Endodermal cell (in vitro differentiated cells): ENCODE measurements around the gene TNS3. TPM values are rescaled to one million over a fixed set of nuclear protein-coding genes. Genes with fewer than 3 reads are reported as not detected.

Experiments
- DNase-seq: peaks from one replicate; pipeline ENCODE4 v3.0.0-alpha.2; 2017
- H3K27ac ChIP-seq: 2 replicates; pipeline ENCODE4 v1.5.1; 2013; ENCODE audit warnings: mild to moderate bottlenecking, low read depth, low read length, moderate library complexity
- H3K27me3 ChIP-seq: 2 replicates; pipeline ENCODE4 v1.6.1; 2013; ENCODE audit warnings: mild to moderate bottlenecking, low read length, moderate library complexity; ENCODE audit not compliant: insufficient read depth, control insufficient read depth, poor library complexity, severe bottlenecking
- H3K36me3 ChIP-seq: 2 replicates; pipeline ENCODE4 v1.7.0; 2013; ENCODE audit warnings: mild to moderate bottlenecking, low read length, moderate library complexity; ENCODE audit not compliant: control insufficient read depth, insufficient read depth
- H3K4me1 ChIP-seq: one replicate; pipeline ENCODE4 v1.7.0; 2013; ENCODE audit warnings: low read length; ENCODE audit not compliant: control insufficient read depth, insufficient read depth
- H3K4me3 ChIP-seq: 2 replicates; pipeline ENCODE4 v1.5.1; 2013; ENCODE audit warnings: mild to moderate bottlenecking, low read length, moderate library complexity
- H3K9ac ChIP-seq: 2 replicates; pipeline ENCODE4 v1.6.1; 2013; ENCODE audit warnings: mild to moderate bottlenecking, low read length, moderate library complexity; ENCODE audit not compliant: poor library complexity, severe bottlenecking; ENCODE audit errors: extremely low read depth
- H3K9me3 ChIP-seq: 2 replicates; pipeline ENCODE4 v1.6.1; 2013; ENCODE audit warnings: mild to moderate bottlenecking, low read length, moderate library complexity; ENCODE audit not compliant: control insufficient read depth
- H3K27ac Mint-ChIP-seq: 2 replicates; pipeline ENCODE4 v1.8.0; 2020; ENCODE audit warnings: mixed read lengths
- H3K27me3 Mint-ChIP-seq: 2 replicates; pipeline ENCODE4 v1.8.0; 2021; ENCODE audit warnings: mild to moderate bottlenecking, mixed read lengths; ENCODE audit not compliant: insufficient read depth
- H3K36me3 Mint-ChIP-seq: 2 replicates; pipeline ENCODE4 v1.8.0; 2020; ENCODE audit warnings: low read depth, mixed read lengths
- H3K4me1 Mint-ChIP-seq: 2 replicates; pipeline ENCODE4 v1.8.0; 2020; ENCODE audit warnings: mixed read lengths
- H3K4me3 Mint-ChIP-seq: 2 replicates; pipeline ENCODE4 v1.8.0; 2020; ENCODE audit warnings: mild to moderate bottlenecking, moderate library complexity, mixed read lengths
- H3K9me3 Mint-ChIP-seq: 2 replicates; pipeline ENCODE4 v1.8.0; 2020; ENCODE audit warnings: mild to moderate bottlenecking, mixed read lengths
- CTCF ChIP-seq: fragments of 200-600 bp; sonication (generic); conservative IDR thresholded peaks from 2 replicates; pipeline ENCODE4 v1.5.0; 2021; ENCODE audit warnings: antibody characterized with exemption, mild to moderate bottlenecking
- WGBS, 2 experiments: methylation state at CpG; one replicate each; pipeline versions ENCODE4 v1.1.5 to v1.1.7; 2013; ENCODE audit warnings: missing lambda C conversion rate in 2 of 2, mixed read lengths in 1 of 2; ENCODE audit not compliant: insufficient coverage in 1 of 2, insufficient read length in 1 of 2; 5-methylcytosine and 5-hydroxymethylcytosine counted together
- total RNA-seq, 2 donors: library from RNA; stranded (reverse); fragmentation: NEBNext Ultra II Directional in 1 of 2; extraction: Animal tissue kit (Norgen Biotek cat#: 25700) in 1 of 2; gene quantifications; 2 replicates in 1 of 2; 3 replicates in 1 of 2; pipeline ENCODE4 v1.2.1, GENCODE V29; 2021

The TNS3 gene
- total RNA-seq, 2 donors from 2014 or later, result 33.8 to 38.5 TPM

DNA sequence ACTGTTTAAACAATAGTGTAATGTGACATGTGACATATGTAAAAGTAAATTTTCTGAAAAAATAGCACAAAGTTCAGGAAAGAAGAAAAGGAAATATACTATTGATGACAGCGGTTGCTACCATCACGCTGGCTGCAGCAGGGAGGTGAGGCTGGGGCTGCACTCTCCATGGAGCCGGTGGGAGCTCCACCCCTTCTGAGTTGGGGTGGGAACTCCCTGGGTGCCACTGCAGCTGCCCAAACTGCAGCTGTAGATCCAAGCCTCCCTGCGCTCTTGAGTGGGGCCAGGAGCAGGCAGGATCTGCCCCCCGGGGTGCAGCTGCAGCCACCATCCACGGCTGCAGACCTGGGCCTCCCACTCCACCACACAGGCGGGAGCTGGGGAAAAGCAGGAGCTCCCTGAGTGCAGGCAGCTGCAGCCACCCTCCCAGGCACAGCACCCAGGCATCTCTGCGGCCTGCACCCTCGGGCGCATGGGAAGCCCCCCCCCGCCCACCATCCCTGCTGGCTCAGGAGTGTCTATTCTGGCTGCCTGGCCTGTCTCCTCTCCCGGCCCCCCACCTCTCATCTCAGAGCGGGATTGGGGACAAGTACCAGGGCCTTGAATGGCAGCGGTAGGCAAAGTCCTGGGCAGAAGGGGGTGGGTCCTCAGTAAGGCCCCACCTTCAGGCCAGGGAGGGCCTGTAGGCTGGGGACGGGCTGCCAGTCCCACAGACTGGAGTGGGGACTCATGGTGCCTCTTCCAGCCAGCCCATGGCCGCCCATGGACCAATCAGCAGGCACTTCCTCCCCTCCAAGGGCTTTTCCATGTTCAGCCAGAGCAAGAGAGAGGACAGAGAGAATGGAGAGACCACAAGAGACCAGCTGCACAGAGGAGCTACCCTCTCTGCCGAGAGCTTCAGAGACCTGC is 50.1 kb downstream of the TNS3 start:
- peak overlapping the region; percentile 53 for H3K4me3 ChIP-seq
- Mint-ChIP-seq H3K27ac (no peak overlapping the region), H3K4me3 (no peak overlapping the region), H3K9me3 (peaks cover 21% of the 10 kb centered on the region), H3K4me1 (peaks cover 34% of the 10 kb centered on the region), H3K27me3 (peaks cover 8% of the 10 kb centered on the region), H3K36me3 (peaks cover 28% of the 10 kb centered on the region)
- 92% methylated on average over 4 to 17 of the region's 17 CpGs for WGBS, 2 experiments
- H3K9ac ChIP-seq, result no peak overlapping the region
- no peaks in the 10 kb centered on the region for H3K27me3 ChIP-seq
- no peak for TF ChIP-seq CTCF
- H3K9me3 ChIP-seq, result peaks cover 26% of the 10 kb centered on the region
- no peak overlapping the region for H3K27ac ChIP-seq
- peaks cover 31% of the 10 kb centered on the region for H3K36me3 ChIP-seq
- H3K4me1 ChIP-seq, result peaks cover 10% of the 10 kb centered on the region
- peak; percentile 35 for DNase-seq

DNA sequence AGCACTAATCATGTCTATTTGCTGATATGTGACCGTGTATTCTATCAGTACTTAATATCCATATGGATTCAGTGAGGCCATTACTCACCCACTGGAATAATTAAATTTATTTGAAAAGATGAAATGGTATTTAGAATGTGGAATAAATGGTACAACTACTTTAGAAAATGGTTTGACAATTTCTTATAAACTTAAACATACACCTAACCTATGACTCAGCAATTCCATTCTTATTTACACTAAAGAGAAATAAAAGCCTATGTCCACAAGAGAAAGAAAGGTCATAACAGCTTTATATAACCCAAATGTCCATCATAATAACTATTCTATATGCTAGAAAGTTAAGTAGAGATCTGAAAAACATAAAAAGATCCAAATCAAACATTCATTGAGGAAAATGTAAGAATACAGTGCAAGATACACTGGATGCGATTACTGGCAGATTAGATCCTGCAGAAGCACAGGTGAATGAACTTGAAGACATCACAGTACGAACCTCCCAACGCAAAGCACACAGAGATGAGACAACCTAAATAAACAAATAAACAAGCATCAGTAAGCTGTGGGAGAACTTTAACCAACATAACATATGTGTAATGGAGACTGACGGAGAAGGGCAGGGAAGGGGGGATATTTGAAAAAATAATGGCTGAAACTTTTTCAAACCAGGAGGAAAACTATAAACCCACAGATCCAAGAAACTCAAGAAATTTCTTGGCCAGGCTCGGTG is 51.9 kb downstream of the TNS3 start:
- no peak overlapping the region for H3K4me3 Mint-ChIP-seq
- H3K9me3 ChIP-seq, result peaks cover 26% of the 10 kb centered on the region
- peaks cover 46% of the 10 kb centered on the region for H3K36me3 Mint-ChIP-seq
- H3K4me1 ChIP-seq, result peaks cover 1% of the 10 kb centered on the region
- H3K9ac ChIP-seq, result no peak overlapping the region
- WGBS, 2 experiments, result 98 to 100% methylated on average over 4 to 5 of the region's 6 CpGs
- no peak overlapping the region for H3K27ac ChIP-seq
- H3K27me3 Mint-ChIP-seq, result no peaks in the 10 kb centered on the region
- no peaks in the 10 kb centered on the region for H3K27me3 ChIP-seq
- DNase-seq, result no peak
- H3K4me1 Mint-ChIP-seq, result peaks cover 17% of the 10 kb centered on the region
- TF ChIP-seq CTCF, result no peak
- H3K4me3 ChIP-seq, result no peak overlapping the region
- H3K27ac Mint-ChIP-seq, result no peak overlapping the region
- H3K36me3 ChIP-seq, result peaks cover 44% of the 10 kb centered on the region
- H3K9me3 Mint-ChIP-seq, result peaks cover 21% of the 10 kb centered on the region

DNA sequence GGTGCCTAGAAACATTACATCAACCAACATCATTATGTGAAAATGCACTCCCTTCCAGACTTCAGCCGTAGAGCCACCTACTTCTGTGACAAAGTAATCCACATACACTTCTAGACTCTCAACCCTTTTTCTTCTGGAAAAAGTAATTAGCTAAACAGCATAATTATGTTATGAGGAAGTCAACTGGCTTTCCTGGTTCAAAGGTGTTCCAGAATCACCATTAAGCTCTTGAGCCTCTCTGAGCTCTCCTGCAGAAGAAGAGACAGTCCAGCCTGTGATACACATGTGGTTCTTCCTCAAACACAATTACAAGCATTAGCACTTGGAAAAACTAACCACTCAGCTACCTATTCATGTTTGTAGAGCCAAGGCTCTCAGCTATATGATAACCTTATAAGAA is 52.5 kb downstream of the TNS3 start:
- no peak for DNase-seq
- Histone ChIP-seq H3K4me3 (no peak overlapping the region), H3K9me3 (peaks cover 26% of the 10 kb centered on the region), H3K27ac (no peak overlapping the region), H3K27me3 (no peaks in the 10 kb centered on the region), H3K4me1 (no peaks in the 10 kb centered on the region), H3K36me3 (peaks cover 47% of the 10 kb centered on the region), H3K9ac (no peak overlapping the region)
- peaks cover 50% of the 10 kb centered on the region for H3K36me3 Mint-ChIP-seq
- TF ChIP-seq CTCF, result no peak
- H3K9me3 Mint-ChIP-seq, result peaks cover 21% of the 10 kb centered on the region
- peaks cover 13% of the 10 kb centered on the region for H3K4me1 Mint-ChIP-seq
- H3K27ac Mint-ChIP-seq, result no peak overlapping the region
- no peaks in the 10 kb centered on the region for H3K27me3 Mint-ChIP-seq
- H3K4me3 Mint-ChIP-seq, result no peak overlapping the region
- 88% methylated on average over 1 of the region's 1 CpG; no CpG with 5 or more reads in 1 of the 2 experiments for WGBS, 2 experiments
